GM12878 (cell line): ENCODE data around the gene RELL2. TPM values are rescaled to one million over a fixed set of nuclear protein-coding genes. Genes with fewer than 3 reads are reported as not detected.

Experiments used
- ATAC-seq: fragments of 200-7000 bp; cut with Tn5 transposase; 3 replicates; pipeline ENCODE4 v1.9.1; 2020; ENCODE audit warnings: mild to moderate bottlenecking, moderate library complexity
- BruUV-seq: library from RNA; stranded (reverse); fragments of 400-500 nt; replicated peaks from 2 replicates; lab custom pipeline; 2021; lab: Mats Ljungman, UMichigan
- CTCF ChIA-PET: fragments of 300-600 bp; sonication (Branson Sonifier 250); formaldehyde crosslinking; extraction: SDS; loops from one replicate; lab custom pipeline; 2021; ENCODE audit warnings: inconsistent platforms; lab: Yijun Ruan, JAX
- POLR2A ChIA-PET: fragments of 350-600 bp; formaldehyde crosslinking; extraction: SDS; loops from one replicate; lab custom pipeline; 2021; ENCODE audit warnings: inconsistent platforms; lab: Charles Lee
- RAD21 ChIA-PET: fragments of 300-600 bp; sonication (Branson Sonifier 250); formaldehyde crosslinking; loops from one replicate; lab custom pipeline; 2023; ENCODE audit warnings: antibody characterized with exemption; ENCODE audit not compliant: unreplicated experiment; lab: Charles Lee
- SMC1A ChIA-PET: fragments of 300-600 bp; sonication (Branson Sonifier 250); formaldehyde crosslinking; loops from one replicate; lab custom pipeline; 2023; ENCODE audit not compliant: unreplicated experiment, uncharacterized antibody; lab: Charles Lee
- DNase-seq: peaks from one replicate; pipeline ENCODE4 v3.0.0-alpha.2; 2011; ENCODE audit warnings: low read depth, low spot score
- FAIRE-seq: peaks from 3 replicates; lab custom pipeline; 2011; peaks lifted over from hg19 to GRCh38; lab: Jason Lieb, UNC
- H2AFZ ChIP-seq: 2 replicates; pipeline ENCODE4 v1.6.0; 2011; ENCODE audit warnings: low read depth, low read length, control low read depth; ENCODE audit not compliant: control insufficient read depth
- H3K27ac ChIP-seq: 2 replicates; pipeline ENCODE4 v1.5.1; 2011; ENCODE audit warnings: control low read depth; ENCODE audit not compliant: control insufficient read depth, insufficient read depth
- H3K27me3 ChIP-seq, 2 experiments: replicated peaks in 1 of 2; 2 replicates each; pipeline versions ENCODE4 v1.6.0 to v1.6.1; 2011; ENCODE audit warnings: low read length in 1 of 2; ENCODE audit not compliant: control insufficient read depth in 2 of 2, insufficient read depth in 2 of 2
- H3K36me3 ChIP-seq, 2 experiments: 2 replicates each; pipeline ENCODE4 v1.5.1; 2011; ENCODE audit warnings: low read length in 1 of 2; ENCODE audit not compliant: control insufficient read depth in 2 of 2, insufficient read depth in 2 of 2
- H3K4me1 ChIP-seq: 2 replicates; pipeline ENCODE4 v1.6.1; 2011; ENCODE audit warnings: mild to moderate bottlenecking, low read length, moderate library complexity, mixed read lengths; ENCODE audit not compliant: control insufficient read depth, insufficient read depth
- H3K4me2 ChIP-seq: 2 replicates; pipeline ENCODE4 v1.6.0; 2011; ENCODE audit warnings: control low read depth; ENCODE audit not compliant: control insufficient read depth, insufficient read depth
- H3K4me3 ChIP-seq: fragments of 200-600 bp; sonication (generic); 2 replicates; pipeline ENCODE4 v1.5.1; 2016
- H3K79me2 ChIP-seq: 2 replicates; pipeline ENCODE4 v1.6.0; 2011; ENCODE audit warnings: low read length; ENCODE audit not compliant: control insufficient read depth, insufficient read depth
- H3K9ac ChIP-seq: 2 replicates; pipeline ENCODE4 v1.8.0; 2011; ENCODE audit warnings: low read length, control low read depth, mixed read lengths; ENCODE audit not compliant: control insufficient read depth, insufficient read depth
- H3K9me3 ChIP-seq: replicated peaks from 3 replicates; pipeline ENCODE4 v1.5.1; 2011; ENCODE audit warnings: mild to moderate bottlenecking, low read length; ENCODE audit not compliant: control insufficient read depth, insufficient read depth
- H4K20me1 ChIP-seq: 2 replicates; pipeline ENCODE4 v1.6.0; 2011; ENCODE audit not compliant: control insufficient read depth, insufficient read depth
- FOS ChIP-seq: IDR thresholded peaks from 3 replicates; pipeline ENCODE4 v1.6.1; 2011; ENCODE audit warnings: borderline replicate concordance; ENCODE audit not compliant: insufficient read length; ENCODE audit errors: extremely low read depth
- IRF4 ChIP-seq: IDR thresholded peaks from 2 replicates; pipeline ENCODE4 v1.6.1; 2011; ENCODE audit warnings: low read depth, low read length
- JUNB ChIP-seq: IDR thresholded peaks from 2 replicates; pipeline ENCODE4 v1.6.1; 2016; ENCODE audit warnings: antibody characterized with exemption, mild to moderate bottlenecking
- MYC ChIP-seq: IDR thresholded peaks from 2 replicates; pipeline ENCODE4 v1.6.1; 2011; ENCODE audit warnings: mild to moderate bottlenecking, low read length, moderate library complexity, inconsistent platforms; ENCODE audit not compliant: insufficient read depth, insufficient replicate concordance, insufficient read length, severe bottlenecking
- PAX5 ChIP-seq: IDR thresholded peaks from 2 replicates; pipeline ENCODE4 v1.6.1; 2011; ENCODE audit warnings: low read depth, low read length, borderline replicate concordance
- PBX3 ChIP-seq: IDR thresholded peaks from 2 replicates; pipeline ENCODE4 v1.6.1; 2011; ENCODE audit warnings: mild to moderate bottlenecking, low read depth, low read length, moderate library complexity; ENCODE audit not compliant: insufficient replicate concordance
- RELA ChIP-seq: fragments of 450-650 bp; IDR thresholded peaks from 2 replicates; pipeline ENCODE4 v1.8.0; 2014; ENCODE audit warnings: borderline replicate concordance; ENCODE audit not compliant: partially characterized antibody
- SMAD5 ChIP-seq: IDR thresholded peaks from 2 replicates; pipeline ENCODE4 v1.6.1; 2016; ENCODE audit warnings: antibody characterized with exemption, low read depth
- ZNF207 ChIP-seq: fragments of 450-650 bp; IDR thresholded peaks from 2 replicates; pipeline ENCODE4 v1.6.1; 2014; ENCODE audit warnings: antibody characterized with exemption, mild to moderate bottlenecking, borderline replicate concordance
- ZNF217 ChIP-seq: fragments of 450-650 bp; IDR thresholded peaks from 2 replicates; pipeline ENCODE4 v1.6.1; 2017; ENCODE audit warnings: antibody characterized with exemption, mild to moderate bottlenecking
- WGBS: methylation state at CpG from one replicate; pipeline ENCODE4 v1.1.6; 2016; ENCODE audit warnings: low lambda C conversion rate; ENCODE audit not compliant: insufficient replicate concordance, insufficient coverage; ENCODE audit errors: missing lambda C conversion rate; 5-methylcytosine and 5-hydroxymethylcytosine counted together
- in situ Hi-C: fragments of 300-500 bp; cut with MboI; formaldehyde crosslinking; loops from 9 replicates; pipeline ENCODE4 v1.14.3; 2018; ENCODE audit warnings: mixed read lengths
- intact Hi-C: fragments of 100-400 bp; cut with micrococcal nuclease; formaldehyde crosslinking; loops from one replicate; pipeline ENCODE4 v1.14.2; 2022; ENCODE audit not compliant: unreplicated experiment
- polyA plus RNA-seq, 11 experiments: library from polyadenylated mRNA; depleted of rRNA in 4 of 11; unstranded in 6 of 11; stranded (reverse) in 5 of 11; fragments of >200 nt; fragmentation: Nextera tagmentation in 4 of 11; fragmentation: Illumina TruSeq in 1 of 11; extraction: Ambion mirVana in 4 of 11; extraction: Trizol in 1 of 11; gene quantifications; 1 replicate in 1 of 11; 2 replicates in 10 of 11; pipeline versions ENCODE4 v1.2.1 to v1.2.3, GENCODE V29; 2011 to 2016; ENCODE audit warnings: inconsistent platforms in 2 of 11, missing spikeins in 2 of 11, low read depth in 1 of 11
- total RNA-seq, 4 experiments: library from RNA; depleted of rRNA in 3 of 4; stranded (reverse); fragments of >200 nt in 3 of 4; fragmentation: Illumina TruSeq in 1 of 4; extraction: Trizol in 1 of 4; gene quantifications; 2 replicates each; pipeline versions ENCODE4 v1.2.1 to v1.2.3, GENCODE V29; 2013 to 2021

The RELL2 gene
- total and polyA plus RNA-seq, 10 of the 15 experiments (the other 5 are each of a cell fraction or from before 2014, with no cell fraction given) = 0.23 to 21.4 (median 7.1) TPM

GRCh38 chr5:141668601-141669265 is 31.9 kb downstream of the RELL2 start:
- no peaks in the 10 kb centered on the region for H3K4me1 ChIP-seq
- H3K4me2 ChIP-seq = no peak overlapping the region
- no peak overlapping the region for H3K27ac ChIP-seq
- no peak for ATAC-seq
- intact Hi-C loops (loop anchor here (10.0 kb wide), 1 partner anchor 296 kb away; the partner anchor contains the start of gene RNF14), in situ Hi-C loops (no loop called here)
- POLR2A ChIA-PET = no interaction called here
- no peak for FAIRE-seq
- DNase-seq = no peak
- no peaks in the 10 kb centered on the region for H3K36me3 ChIP-seq
- H3K79me2 ChIP-seq = no peaks in the 10 kb centered on the region
- H2AFZ ChIP-seq = no peak overlapping the region
- H3K4me3 ChIP-seq = no peak overlapping the region
- 39% methylated on average over 8 of the region's 8 CpGs for WGBS
- no peak overlapping the region for H3K9ac ChIP-seq
- no peaks in the 10 kb centered on the region for H3K9me3 ChIP-seq
- TF ChIP-seq ZNF207 (no peak), MYC (no peak), JUNB (no peak), SMAD5 (no peak), IRF4 (no peak), PAX5 (no peak), FOS (no peak), PBX3 (no peak), RELA (no peak), ZNF217 (no peak)
- CTCF ChIA-PET = interaction anchor here (0.8 to 3.2 kb wide), 9 partner anchors 10 to 476 kb away, joined by 3 to 23 read pairs (median 5); no protein-coding TSS in a partner anchor
- no peaks in the 10 kb centered on the region for H4K20me1 ChIP-seq
- SMC1A ChIA-PET = interaction anchor here (0.6 to 1.7 kb wide), 7 partner anchors 9 to 1136 kb away, joined by 3 to 5 read pairs (median 3); no protein-coding TSS in a partner anchor
- RAD21 ChIA-PET = interaction anchor here (1.1 to 1.6 kb wide), 2 partner anchors 77 to 293 kb away, joined by 4 to 9 read pairs; no protein-coding TSS in a partner anchor
- no TSS peak for BruUV-seq
- H3K27me3 ChIP-seq = no peaks in the 10 kb centered on the region
